Keratinocyte (primary cell): ENCODE data around the gene FOCAD. TPM values are rescaled to one million over a fixed set of nuclear protein-coding genes. Genes with fewer than 3 reads are reported as not detected.
"Not testable (repeated sequence)": the region's sequence is repeated elsewhere in the genome, so short reads cannot be mapped to it uniquely, and the experiment has no call there.

Experiments
- DNase-seq: peaks from one replicate; pipeline ENCODE4 v3.0.0-alpha.2; 2011; ENCODE audit warnings: low read depth, missing footprints, low spot score
- FAIRE-seq: peaks from 2 replicates; lab custom pipeline; 2011; peaks lifted over from hg19 to GRCh38; lab: Jason Lieb, UNC
- H2AFZ ChIP-seq: 2 replicates; pipeline ENCODE4 v1.6.0; 2012; ENCODE audit warnings: low read length, control low read depth, inconsistent platforms; ENCODE audit not compliant: control insufficient read depth
- H3K27ac ChIP-seq: 2 replicates; pipeline ENCODE4 v1.5.1; 2011; ENCODE audit warnings: low read length; ENCODE audit not compliant: control insufficient read depth, insufficient read depth
- H3K27me3 ChIP-seq: 3 replicates; pipeline ENCODE4 v1.6.0; 2011; ENCODE audit warnings: low read length; ENCODE audit not compliant: control insufficient read depth, insufficient read depth; ENCODE audit errors: extremely low read depth
- H3K36me3 ChIP-seq, 2 experiments: 2 replicates in 1 of 2; 3 replicates in 1 of 2; pipeline ENCODE4 v1.5.1; 2011; ENCODE audit warnings: low read length in 2 of 2, mild to moderate bottlenecking in 1 of 2; ENCODE audit not compliant: control insufficient read depth in 2 of 2, insufficient read depth in 2 of 2; ENCODE audit errors: extremely low read depth in 1 of 2
- H3K4me1 ChIP-seq: 3 replicates; pipeline ENCODE4 v1.5.1; 2011; ENCODE audit warnings: low read length; ENCODE audit not compliant: control insufficient read depth, insufficient read depth; ENCODE audit errors: extremely low read depth
- H3K4me2 ChIP-seq: 3 replicates; pipeline ENCODE4 v1.6.0; 2011; ENCODE audit warnings: low read depth, low read length; ENCODE audit not compliant: control insufficient read depth, insufficient read depth; ENCODE audit errors: extremely low read depth
- H3K4me3 ChIP-seq, 3 experiments: fragments of 200-600 bp in 1 of 3; sonication (generic) in 1 of 3; 2 replicates in 2 of 3; 3 replicates in 1 of 3; pipeline ENCODE4 v1.5.1; 2011 to 2016; ENCODE audit warnings: low read length in 3 of 3, mild to moderate bottlenecking in 3 of 3, control low read depth in 2 of 3, inconsistent platforms in 1 of 3, low read depth in 1 of 3, mixed read lengths in 1 of 3, mixed run types in 1 of 3, moderate library complexity in 1 of 3; ENCODE audit not compliant: control insufficient read depth in 2 of 3, insufficient read depth in 2 of 3; ENCODE audit errors: extremely low read depth in 1 of 3
- H3K79me2 ChIP-seq: 2 replicates; pipeline ENCODE4 v1.6.0; 2012; ENCODE audit warnings: low read length; ENCODE audit not compliant: control insufficient read depth, insufficient read depth
- H3K9ac ChIP-seq: 3 replicates; pipeline ENCODE4 v1.6.0; 2011; ENCODE audit warnings: low read length; ENCODE audit not compliant: control insufficient read depth, insufficient read depth; ENCODE audit errors: extremely low read depth
- H3K9me1 ChIP-seq: 3 replicates; pipeline ENCODE4 v1.6.0; 2011; ENCODE audit warnings: low read length; ENCODE audit not compliant: control insufficient read depth, insufficient read depth; ENCODE audit errors: extremely low read depth
- H3K9me3 ChIP-seq: 2 replicates; pipeline ENCODE4 v1.5.1; 2012; ENCODE audit warnings: low read depth, low read length; ENCODE audit not compliant: control insufficient read depth
- H4K20me1 ChIP-seq: 3 replicates; pipeline ENCODE4 v1.6.0; 2011; ENCODE audit warnings: low read length; ENCODE audit not compliant: control insufficient read depth, insufficient read depth; ENCODE audit errors: extremely low read depth
- CTCF ChIP-seq, 3 experiments: IDR thresholded peaks in 1 of 3; conservative IDR thresholded peaks in 1 of 3; optimal IDR thresholded peaks in 1 of 3; 2 replicates in 2 of 3; 3 replicates in 1 of 3; pipeline versions ENCODE3 to v1.5.1; 2011; ENCODE audit warnings: low read length in 3 of 3, mild to moderate bottlenecking in 3 of 3, moderate library complexity in 2 of 3, control low read depth in 1 of 3, inconsistent platforms in 1 of 3; ENCODE audit not compliant: insufficient read depth in 2 of 3; ENCODE audit errors: extremely low read depth in 1 of 3
- EZH2 ChIP-seq: IDR thresholded peaks from one replicate; pipeline ENCODE4 v1.6.1; 2012; ENCODE audit warnings: inconsistent platforms, mild to moderate bottlenecking, low read length, moderate library complexity
- dilution Hi-C: fragments of 300-500 bp; cut with MboI; formaldehyde crosslinking; loops from one replicate; pipeline ENCODE4 v1.7.0; 2020; ENCODE audit warnings: low sequenced_read_pairs; ENCODE audit not compliant: extremely low pct_ligation_motif_present
- polyA plus RNA-seq, 5 experiments: library from polyadenylated mRNA; depleted of rRNA in 3 of 5; stranded (reverse) in 3 of 5; stranded (forward) in 1 of 5; unstranded in 1 of 5; fragments of >200 nt; gene quantifications; 1 replicate in 1 of 5; 2 replicates in 3 of 5; 3 replicates in 1 of 5; pipeline versions ENCODE4 v1.2.1 to v1.2.3, GENCODE V29; 2011 to 2012; ENCODE audit warnings: missing spikeins in 2 of 5, low read depth in 1 of 5, low replicate concordance in 1 of 5

Gene FOCAD
- polyA plus RNA-seq, 1 donor (not counting 4 experiments of a cell fraction or from before 2014, with no cell fraction given) = 33.1 TPM

GRCh38 chr9:20671635-20672034, 12.4 kb upstream of the FOCAD start:
- Histone ChIP-seq H3K4me2 (no peak overlapping the region), H3K27me3 (no peaks in the 10 kb centered on the region), H3K79me2 (no peaks in the 10 kb centered on the region), H3K9me1 (no peaks in the 10 kb centered on the region), H4K20me1 (no peaks in the 10 kb centered on the region), H3K9me3 (no peaks in the 10 kb centered on the region), H3K4me1 (no peaks in the 10 kb centered on the region), H3K27ac (no peak overlapping the region), H3K9ac (no peak overlapping the region), H2AFZ (no peak overlapping the region), H3K36me3 (no peaks in the 10 kb centered on the region), H3K4me3 (no peak overlapping the region)
- no peak for TF ChIP-seq CTCF (optimal IDR thresholded peaks at IDR 0.05 in 1 of 3, IDR thresholded peaks at IDR 0.05 in 1 of 3, conservative IDR thresholded peaks at IDR 0.05 in 1 of 3; ENCODE audit: extremely low read depth in 1 of 3, insufficient read depth in 2 of 3, low read length in 3 of 3)
- TF ChIP-seq EZH2 = no peak
- DNase-seq = no peak
- dilution Hi-C loops = no loop called here
- no peak for FAIRE-seq

GRCh38 chr9:20673537-20673936, 10.5 kb upstream of the FOCAD start:
- DNase-seq, H3K9me1 ChIP-seq, H3K9me3 ChIP-seq, FAIRE-seq, dilution Hi-C loops, H3K4me1 ChIP-seq, H2AFZ ChIP-seq, H4K20me1 ChIP-seq, H3K4me3 ChIP-seq, H3K9ac ChIP-seq, H3K27me3 ChIP-seq, H3K36me3 ChIP-seq, H3K27ac ChIP-seq, H3K4me2 ChIP-seq, H3K79me2 ChIP-seq: not testable (repeated sequence)

- H3K4me3 ChIP-seq = no peak overlapping the region
- H3K9me1 ChIP-seq = no peaks in the 10 kb centered on the region
- FAIRE-seq (no peak), DNase-seq (no peak)
- no peaks in the 10 kb centered on the region for H3K36me3 ChIP-seq
- dilution Hi-C loops = no loop called here
- H3K79me2 ChIP-seq = peaks cover 9% of the 10 kb centered on the region
- H2AFZ ChIP-seq = no peak overlapping the region
- H3K9ac ChIP-seq = no peak overlapping the region
- H3K9me3 ChIP-seq = no peaks in the 10 kb centered on the region
- no peaks in the 10 kb centered on the region for H4K20me1 ChIP-seq
- TF ChIP-seq EZH2 (no peak), CTCF (optimal IDR thresholded peaks at IDR 0.05 in 1 of 3, IDR thresholded peaks at IDR 0.05 in 1 of 3, conservative IDR thresholded peaks at IDR 0.05 in 1 of 3; ENCODE audit: extremely low read depth in 1 of 3, insufficient read depth in 2 of 3, low read length in 3 of 3) (no peak)
- no peak overlapping the region for H3K27ac ChIP-seq
- H3K4me2 ChIP-seq = no peak overlapping the region
- H3K27me3 ChIP-seq = no peaks in the 10 kb centered on the region
- H3K4me1 ChIP-seq = peaks cover 25% of the 10 kb centered on the region
Measured at GRCh38 chr9:20681467-20681866, 2.6 kb upstream of the FOCAD start.
